Measurements from ENCODE around the gene EVL.

EVL gene

DNA sequence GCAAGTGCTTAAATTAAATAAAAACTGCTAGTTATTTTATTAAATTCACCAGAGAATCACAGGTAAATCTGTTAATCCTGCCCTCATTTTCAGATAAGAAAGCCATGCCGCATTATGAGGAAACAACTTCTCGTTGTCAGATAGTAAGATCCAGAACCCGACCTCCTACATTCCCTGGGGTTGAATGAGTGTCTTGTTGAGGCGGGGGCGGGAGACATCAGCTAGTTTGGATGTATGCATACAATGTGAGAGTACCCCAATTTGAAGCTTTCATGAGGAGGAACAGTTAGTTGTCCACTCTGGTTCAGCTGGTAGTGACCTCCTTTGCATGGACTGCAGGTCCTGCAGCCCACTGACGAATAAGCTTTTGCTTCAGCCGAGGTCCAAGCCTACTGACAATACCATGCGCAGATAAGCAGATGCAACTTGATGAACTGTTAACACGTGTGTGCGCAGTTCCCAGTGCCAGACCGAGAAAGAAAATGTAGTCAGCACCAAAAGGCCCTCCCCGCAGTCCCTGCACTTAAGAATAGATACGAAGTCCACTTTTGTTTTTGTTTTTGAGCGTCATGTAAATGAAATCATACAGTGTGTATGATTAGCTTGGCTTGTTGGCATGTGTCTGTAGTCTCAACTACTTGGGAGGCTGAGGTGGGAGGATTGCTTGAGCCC is 34.9 kb downstream of the EVL start:
- no peak for TF ChIP-seq GATA3 (IDR thresholded peaks at IDR 0.05; ENCODE audit: low read depth, low read length)
- TF ChIP-seq GATA2 (IDR thresholded peaks at IDR 0.05; ENCODE audit: low read depth, low read length) = no peak

DNA sequence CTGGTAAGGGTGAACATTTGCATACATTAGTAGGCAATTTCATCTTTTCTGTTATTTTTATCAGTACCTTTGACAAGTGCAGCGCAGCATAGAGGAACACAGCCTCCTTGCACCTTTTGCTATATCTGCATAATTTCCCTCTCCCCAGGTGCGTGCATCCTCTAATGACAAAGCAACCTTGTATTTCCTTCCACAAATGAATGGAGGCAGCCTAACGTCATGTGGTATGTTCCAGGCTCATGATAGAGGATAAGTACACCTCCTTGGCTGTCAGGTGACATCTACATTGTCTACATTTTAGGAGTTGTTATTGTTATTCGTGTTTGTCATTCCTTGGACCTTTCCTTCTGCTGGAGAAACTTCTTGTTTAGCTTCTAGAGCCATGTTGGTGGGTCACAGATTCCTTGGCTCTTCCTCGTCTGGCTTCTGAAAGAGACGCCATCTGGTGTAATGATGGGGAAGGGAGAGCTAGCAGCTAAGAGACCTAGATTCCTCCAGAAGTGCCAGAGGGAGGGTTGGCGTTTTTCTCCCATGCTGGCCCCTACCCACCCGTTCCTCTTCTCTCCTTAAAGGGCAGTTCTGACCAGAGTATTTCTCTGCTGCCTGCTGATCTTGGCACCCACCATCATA is 37.0 kb downstream of the EVL start:
- no peak for TF ChIP-seq GATA3 (IDR thresholded peaks at IDR 0.05; ENCODE audit: low read depth, low read length)
- no peak for TF ChIP-seq GATA2 (IDR thresholded peaks at IDR 0.05; ENCODE audit: low read depth, low read length)

- TF ChIP-seq GATA3 (IDR thresholded peaks at IDR 0.05; ENCODE audit: low read depth, low read length) = no peak
- TF ChIP-seq GATA2 (IDR thresholded peaks at IDR 0.05; ENCODE audit: low read depth, low read length) = no peak
Observed at GRCh38 chr14:100103250-100104005, 38.2 kb downstream of the EVL start.

- TF ChIP-seq GATA3 (IDR thresholded peaks at IDR 0.05; ENCODE audit: low read depth, low read length) (no peak), GATA2 (IDR thresholded peaks at IDR 0.05; ENCODE audit: low read depth, low read length) (no peak)
Observed at GRCh38 chr14:100104006-100104352, 38.8 kb downstream of the EVL start.

GRCh38 chr14:100104523-100105300 is 39.5 kb downstream of the EVL start:
- TF ChIP-seq GATA2 (IDR thresholded peaks at IDR 0.05; ENCODE audit: low read depth, low read length) (no peak), GATA3 (IDR thresholded peaks at IDR 0.05; ENCODE audit: low read depth, low read length) (no peak)

GRCh38 chr14:100105357-100106169 is 40.3 kb downstream of the EVL start:
- TF ChIP-seq GATA3 (IDR thresholded peaks at IDR 0.05; ENCODE audit: low read depth, low read length) (no peak), GATA2 (IDR thresholded peaks at IDR 0.05; ENCODE audit: low read depth, low read length) (no peak)

DNA sequence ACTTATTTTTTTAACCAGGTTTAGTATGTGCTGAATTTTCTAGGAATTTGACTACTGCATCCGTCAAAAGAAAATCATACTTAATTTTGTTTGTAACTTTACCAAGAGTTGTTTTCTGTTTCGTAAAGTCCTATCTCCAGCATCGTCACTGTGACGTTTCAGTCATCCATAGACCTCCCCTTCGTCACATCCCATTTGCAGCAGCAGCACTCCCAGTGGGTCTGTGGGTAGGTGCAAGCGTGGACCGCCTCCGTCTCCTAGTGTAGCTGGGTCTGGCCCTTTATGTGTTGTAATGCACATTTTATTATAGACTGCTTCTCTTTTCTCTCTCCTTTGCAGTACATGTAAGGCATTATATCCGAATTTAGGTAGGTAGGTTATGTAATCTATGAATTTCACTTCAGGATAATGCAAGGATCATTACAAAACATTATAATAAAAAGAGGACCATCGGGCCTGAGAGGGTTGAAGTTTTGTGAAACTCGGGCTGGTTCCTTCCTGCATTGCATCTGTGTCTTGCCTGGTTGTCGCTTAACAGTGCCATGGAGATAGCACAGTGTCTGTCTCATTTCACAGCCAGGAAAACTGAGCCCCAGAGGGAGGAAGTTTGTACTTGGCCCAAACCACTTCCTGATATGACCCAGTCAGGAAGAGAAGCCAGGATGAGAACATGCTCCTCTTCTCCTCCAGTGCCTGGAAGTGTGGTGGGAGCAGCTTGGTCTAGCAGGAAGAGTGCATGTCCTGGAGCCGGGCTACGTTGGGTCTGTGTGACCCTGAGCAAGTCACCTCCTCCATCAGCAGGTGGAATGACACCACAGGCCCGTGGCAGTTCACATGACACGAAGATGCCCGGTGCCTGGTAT is 41.3 kb downstream of the EVL start:
- TF ChIP-seq GATA3 (IDR thresholded peaks at IDR 0.05; ENCODE audit: low read depth, low read length) (no peak), GATA2 (IDR thresholded peaks at IDR 0.05; ENCODE audit: low read depth, low read length) (no peak)

DNA sequence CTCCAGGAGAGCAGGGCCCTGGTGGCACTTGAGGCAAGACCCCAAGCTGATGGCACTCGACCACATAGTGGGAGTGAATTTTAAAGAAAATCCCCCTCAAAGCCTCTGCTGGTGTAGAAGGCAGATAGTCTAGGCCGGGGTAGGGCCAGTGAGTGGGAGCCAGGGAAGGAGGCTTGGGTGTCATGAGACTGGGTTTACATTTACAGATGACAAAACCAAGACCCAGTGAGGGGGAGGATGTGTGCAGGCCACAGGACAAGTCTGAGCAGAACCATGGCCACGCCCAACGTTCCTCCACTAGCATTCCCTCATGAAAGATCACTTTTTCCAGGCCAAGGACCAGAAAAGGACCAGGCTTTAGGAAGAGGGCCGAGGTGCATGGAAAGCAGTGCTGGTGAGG is 42.0 kb downstream of the EVL start:
- no peak for TF ChIP-seq GATA3 (IDR thresholded peaks at IDR 0.05; ENCODE audit: low read depth, low read length)

GRCh38 chr14:100108042-100108825 is 43.0 kb downstream of the EVL start:
- TF ChIP-seq GATA3 (IDR thresholded peaks at IDR 0.05; ENCODE audit: low read depth, low read length) (no peak), GATA2 (IDR thresholded peaks at IDR 0.05; ENCODE audit: low read depth, low read length) (no peak; the same call in 1 of the 2 replicates)

- no peak for TF ChIP-seq GATA3 (IDR thresholded peaks at IDR 0.05; ENCODE audit: low read depth, low read length)
- TF ChIP-seq GATA2 (IDR thresholded peaks at IDR 0.05; ENCODE audit: low read depth, low read length) = no peak
Observed at GRCh38 chr14:100108840-100109593, 43.8 kb downstream of the EVL start.

- TF ChIP-seq GATA2 (IDR thresholded peaks at IDR 0.05; ENCODE audit: low read depth, low read length) (no peak), GATA3 (IDR thresholded peaks at IDR 0.05; ENCODE audit: low read depth, low read length) (no peak)
Observed at GRCh38 chr14:100109594-100109955, 44.4 kb downstream of the EVL start.
